D341Med (cell line): ENCODE measurements around the gene ADAM10.
"Not testable (repeated sequence)": the region's sequence is repeated elsewhere in the genome, so short reads cannot be mapped to it uniquely, and the experiment has no call there.

ENCODE experiments used
- DNase-seq: peaks from one replicate; pipeline ENCODE4 v3.0.0; 2012; ENCODE audit warnings: low spot score

The ADAM10 gene

GRCh38 chr15:58608129-58608590, 141.3 kb downstream of the ADAM10 start:
- no peak for DNase-seq

DNA sequence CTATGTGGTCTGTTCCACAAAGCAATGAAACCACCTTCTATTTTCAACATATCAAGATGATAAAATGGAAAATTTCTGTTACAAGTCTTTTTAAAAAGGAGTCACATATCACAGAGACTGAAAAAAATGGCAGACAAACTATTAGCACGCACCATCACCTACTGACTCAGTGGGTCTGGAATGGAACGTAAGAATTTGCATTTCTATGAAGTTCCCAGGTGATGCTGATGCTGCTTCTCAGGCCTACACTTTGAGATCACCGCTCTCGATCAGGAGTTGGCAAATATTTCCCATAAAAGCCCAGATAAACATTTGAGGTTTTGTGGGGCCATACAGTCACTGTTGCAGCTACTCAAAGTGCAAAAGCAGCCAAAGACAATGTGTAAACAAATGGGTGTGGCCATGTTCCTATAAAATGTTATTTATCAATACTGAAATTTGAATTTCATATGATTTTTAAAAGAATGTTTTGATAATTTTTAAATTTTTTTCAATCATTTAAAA, 142.9 kb downstream of the ADAM10 start:
- no peak for DNase-seq

GRCh38 chr15:58605931-58606530, 143.5 kb downstream of the ADAM10 start:
- no peak for DNase-seq

- DNase-seq = no peak
Measured at GRCh38 chr15:58604455-58604923, 145.0 kb downstream of the ADAM10 start.

- DNase-seq = not testable (repeated sequence)
Measured at GRCh38 chr15:58603927-58604326, 145.6 kb downstream of the ADAM10 start.

- DNase-seq = no peak
Measured at GRCh38 chr15:58602823-58603222, 146.7 kb downstream of the ADAM10 start.

GRCh38 chr15:58598829-58599210, 150.7 kb downstream of the ADAM10 start:
- DNase-seq = no peak

GRCh38 chr15:58597943-58598828, 151.3 kb downstream of the ADAM10 start:
- no peak for DNase-seq

GRCh38 chr15:58595516-58596263, 153.8 kb downstream of the ADAM10 start:
- DNase-seq = no peak

GRCh38 chr15:58594898-58595297, 154.6 kb downstream of the ADAM10 start:
- DNase-seq = no peak

- DNase-seq = no peak
Measured at GRCh38 chr15:58593870-58594269, 155.6 kb downstream of the ADAM10 start.

GRCh38 chr15:58590926-58591325, 158.6 kb downstream of the ADAM10 start:
- no peak for DNase-seq

GRCh38 chr15:58590236-58590635, 159.3 kb downstream of the ADAM10 start:
- no peak for DNase-seq

- DNase-seq = no peak
Measured at GRCh38 chr15:58589047-58589446, 160.5 kb downstream of the ADAM10 start.

GRCh38 chr15:58588096-58588495, 161.4 kb downstream of the ADAM10 start:
- DNase-seq = no peak

DNA sequence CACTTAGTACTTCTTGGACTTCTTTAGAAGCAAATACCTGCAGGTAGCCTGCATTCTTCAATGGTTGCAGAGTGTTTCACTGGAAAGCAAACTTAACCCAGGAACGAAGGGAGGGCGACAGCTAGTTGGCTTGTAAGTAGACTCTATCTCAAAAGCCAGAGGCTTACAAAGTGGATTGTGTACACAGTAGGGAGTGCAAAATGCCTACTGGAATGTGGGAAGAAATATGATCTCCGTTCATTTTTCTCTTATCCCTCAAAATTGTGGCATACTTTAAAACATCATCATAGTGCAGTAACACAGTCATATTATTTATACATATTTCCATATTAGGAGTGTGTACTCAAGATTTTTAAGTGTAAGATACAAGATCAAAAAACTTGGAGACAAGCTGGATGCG, 162.0 kb downstream of the ADAM10 start:
- DNase-seq = no peak

DNA sequence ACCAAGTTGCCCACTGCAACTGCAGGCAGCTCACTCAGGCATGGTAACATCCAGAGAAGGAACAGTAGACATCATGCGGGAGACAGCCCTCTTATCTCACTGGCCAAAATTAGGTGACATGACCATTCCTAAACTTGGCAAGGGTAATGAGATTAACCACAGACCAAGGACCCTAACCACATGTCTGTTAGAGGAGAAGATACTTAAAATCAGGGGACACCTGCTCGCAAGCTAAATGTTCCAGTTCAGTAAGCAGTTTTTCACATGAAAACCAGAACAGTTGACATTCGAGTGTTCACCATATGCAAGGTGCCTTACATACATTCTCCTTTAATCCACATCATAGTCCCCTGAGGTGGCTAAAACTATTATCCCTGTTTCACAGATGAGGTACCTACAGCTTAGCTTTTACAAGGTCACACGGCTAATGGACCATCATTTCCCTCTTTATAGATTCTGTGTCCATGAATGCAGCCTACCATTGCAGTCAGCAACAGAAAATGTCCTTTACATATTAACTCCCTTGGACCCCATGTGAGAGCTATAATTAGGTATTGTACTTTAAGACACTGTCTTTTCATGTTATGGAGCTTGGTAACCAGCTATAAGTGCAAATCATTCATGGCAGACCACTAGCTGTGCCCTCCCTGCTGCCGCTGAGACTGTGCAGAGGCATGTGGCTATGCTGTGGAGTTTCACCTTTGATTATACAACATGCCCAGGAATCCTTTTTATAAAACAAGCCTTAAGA, 163.6 kb downstream of the ADAM10 start:
- no peak for DNase-seq

DNA sequence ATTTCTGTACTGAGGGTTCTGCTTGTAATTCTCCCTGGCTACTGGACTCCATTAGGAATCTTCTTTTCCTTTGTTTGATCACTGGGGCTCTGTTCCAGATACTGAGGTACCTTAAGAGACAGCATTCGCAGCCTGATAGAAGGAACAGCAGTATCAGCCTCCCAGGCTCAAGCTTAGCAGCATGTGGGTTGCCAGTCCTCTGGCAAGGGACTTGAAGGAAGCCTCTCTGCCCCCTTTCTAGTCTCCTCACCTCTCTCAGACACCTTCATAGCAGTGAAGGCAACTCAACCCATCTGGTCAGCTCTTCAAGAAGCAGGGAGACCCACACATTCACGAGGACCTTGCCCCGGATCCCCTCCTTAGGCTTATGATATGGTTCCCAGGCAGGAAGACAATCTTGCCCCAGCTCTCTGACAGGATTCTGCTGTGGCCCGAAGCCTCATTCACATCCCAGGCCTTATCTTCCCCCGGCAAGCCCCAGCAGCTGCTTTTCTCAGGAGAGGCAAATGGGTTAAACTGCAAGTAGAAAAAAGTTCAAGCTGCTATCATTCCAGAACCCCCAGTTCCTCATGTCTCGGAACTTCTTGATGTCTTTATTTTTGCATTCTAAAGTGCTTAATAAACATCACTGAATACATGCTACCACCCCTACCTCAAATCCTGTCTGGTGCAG, 164.6 kb downstream of the ADAM10 start:
- DNase-seq = no peak

GRCh38 chr15:58583171-58583908, 166.2 kb downstream of the ADAM10 start:
- DNase-seq = no peak

- no peak for DNase-seq
Measured at GRCh38 chr15:58582160-58582559, 167.3 kb downstream of the ADAM10 start.
